Measurements from ENCODE around the gene RTKN.

Gene RTKN

DNA sequence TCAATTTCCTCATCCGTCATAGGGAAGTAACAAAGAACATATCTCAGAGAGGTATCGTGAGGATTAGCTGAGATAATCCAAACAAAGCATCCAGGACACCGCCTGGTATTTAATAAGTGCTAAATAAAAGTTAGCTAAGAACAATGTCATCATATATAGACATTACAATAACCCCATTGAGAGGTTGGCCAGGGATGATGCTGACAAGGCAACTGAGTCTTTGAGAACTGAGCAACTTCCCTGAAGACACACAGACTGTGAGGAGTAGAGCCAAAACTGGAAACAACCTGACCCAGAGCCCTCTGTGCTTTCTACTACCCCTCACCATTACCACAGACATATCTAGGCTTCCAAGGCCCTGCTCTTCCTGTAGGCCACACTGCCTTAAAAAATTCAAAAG is 60.0 kb downstream of the RTKN start:
- H3K27me3 Mint-ChIP-seq = no peaks in the 10 kb centered on the region
- no peaks in the 10 kb centered on the region for H3K9me3 Mint-ChIP-seq
- no peak overlapping the region for H3K4me3 Mint-ChIP-seq
- no peak overlapping the region for H3K27ac Mint-ChIP-seq
- intact Hi-C loops (cut with micrococcal nuclease) = no loop called here
- H3K36me3 Mint-ChIP-seq (ENCODE audit: low read depth) = peaks cover 27% of the 10 kb centered on the region
- peaks cover 21% of the 10 kb centered on the region for H3K4me1 Mint-ChIP-seq (ENCODE audit: low read depth)

DNA sequence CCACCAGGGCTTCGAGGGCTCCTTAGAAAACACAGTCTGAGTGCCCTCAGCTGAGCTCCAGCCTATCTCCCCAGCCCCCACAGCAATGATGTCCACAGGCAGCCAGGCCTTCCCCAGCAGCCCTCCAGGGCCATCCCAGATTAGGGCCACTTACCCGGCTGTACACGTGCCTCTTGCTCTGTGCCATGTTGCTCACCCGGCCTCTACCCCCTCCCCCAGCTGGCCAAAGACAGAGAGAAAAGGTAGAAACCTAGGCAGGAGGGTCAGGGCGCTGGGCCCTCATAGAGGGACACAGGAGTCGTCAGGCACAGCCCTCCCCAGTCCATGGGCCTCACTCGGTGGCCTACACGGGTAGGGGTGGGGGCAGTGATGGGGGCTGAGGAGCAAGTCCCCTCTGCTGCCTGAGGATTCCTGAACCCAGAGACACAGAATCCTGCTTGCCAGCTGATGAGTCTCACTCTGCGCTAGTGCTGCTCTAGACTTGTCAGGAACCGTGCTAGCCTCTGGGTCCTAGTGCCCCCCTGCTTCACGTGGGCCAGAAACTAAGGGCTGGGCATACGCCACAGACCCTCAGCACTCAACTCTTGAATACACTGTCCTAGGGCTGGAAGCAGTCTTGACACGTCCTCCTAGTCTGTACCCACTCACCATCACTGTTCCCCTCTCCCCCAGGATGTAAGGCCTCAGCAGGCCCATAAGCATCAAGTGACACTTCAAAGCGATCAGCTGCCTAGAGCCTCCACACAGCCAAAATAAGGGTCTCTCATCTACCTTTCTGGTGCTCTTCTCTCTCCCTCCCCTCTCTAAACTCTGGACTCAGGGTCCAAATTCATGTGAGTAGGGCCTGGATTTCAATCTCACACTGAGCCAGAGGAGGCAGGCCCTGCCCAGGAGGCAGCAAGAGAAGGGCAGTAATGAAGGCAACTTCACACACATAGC is 61.6 kb downstream of the RTKN start, which contains the start of gene DCTN1:
Gene DCTN1, minus strand, starts transcription at position 461 of the 939 bp plus-strand sequence. Its CDS starts 274 bp downstream, at position 187.
- Mint-ChIP-seq H3K4me3 (no peak within 1 kb of the TSS), H3K27ac (peak within 1 kb of the TSS; percentile 5), H3K27me3 (no peaks in the 10 kb centered on the region), H3K4me1 (ENCODE audit: low read depth) (peaks cover 27% of the 10 kb centered on the region), H3K36me3 (ENCODE audit: low read depth) (peaks cover 43% of the 10 kb centered on the region), H3K9me3 (no peaks in the 10 kb centered on the region)
- intact Hi-C loops (cut with micrococcal nuclease) = no loop called here

- Mint-ChIP-seq H3K9me3 (no peaks in the 10 kb centered on the region), H3K27me3 (no peaks in the 10 kb centered on the region), H3K4me1 (ENCODE audit: low read depth) (peaks cover 32% of the 10 kb centered on the region), H3K27ac (no peak overlapping the region), H3K36me3 (ENCODE audit: low read depth) (peaks cover 56% of the 10 kb centered on the region), H3K4me3 (no peak overlapping the region)
- intact Hi-C loops (cut with micrococcal nuclease) = no loop called here
These were observed 63.7 kb downstream of the RTKN start for GRCh38 chr2:74378007-74378406.

DNA sequence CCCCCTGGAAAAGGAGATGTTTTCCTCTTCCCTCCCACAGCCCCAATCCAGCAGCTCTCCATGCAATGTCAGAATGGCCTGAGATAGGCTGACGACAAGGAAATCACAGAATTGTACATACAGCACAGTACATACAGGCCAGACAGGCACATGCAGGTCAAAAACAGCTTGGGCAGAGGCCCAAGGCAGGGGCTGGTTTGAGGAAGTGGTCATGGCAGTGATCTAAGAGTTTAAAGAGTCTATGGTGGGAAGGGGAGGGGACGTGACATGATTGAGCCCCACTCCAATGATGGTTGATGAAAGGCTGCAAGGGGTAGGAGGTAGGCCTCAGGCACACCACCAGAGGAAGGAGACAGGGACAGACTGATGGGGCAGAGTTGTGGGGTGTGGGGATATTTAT is 65.9 kb downstream of the RTKN start:
- H3K27ac Mint-ChIP-seq = no peak overlapping the region
- H3K27me3 Mint-ChIP-seq = no peaks in the 10 kb centered on the region
- intact Hi-C loops (cut with micrococcal nuclease) = no loop called here
- H3K36me3 Mint-ChIP-seq (ENCODE audit: low read depth) = peaks cover 70% of the 10 kb centered on the region
- no peak overlapping the region for H3K4me3 Mint-ChIP-seq
- H3K4me1 Mint-ChIP-seq (ENCODE audit: low read depth) = peaks cover 24% of the 10 kb centered on the region
- H3K9me3 Mint-ChIP-seq = no peaks in the 10 kb centered on the region
